Sigmoid colon (tissue), 7 donors: ENCODE measurements around the gene RHOBTB1. TPM values are rescaled to one million over a fixed set of nuclear protein-coding genes. Genes with fewer than 3 reads are reported as not detected.

ENCODE experiments used
- DNase-seq: peaks from one replicate; pipeline ENCODE4 v3.0.0-alpha.2; 2019
- H3K27ac ChIP-seq, 4 donors: fragments of 200-600 bp; sonication (generic); one replicate each; pipeline ENCODE4 v1.5.1; 2016 to 2019; ENCODE audit warnings: mild to moderate bottlenecking in 1 of 4
- H3K27me3 ChIP-seq, 3 donors: fragments of 200-600 bp; sonication (generic); one replicate each; pipeline ENCODE4 v1.5.1; 2019; ENCODE audit warnings: mild to moderate bottlenecking in 1 of 3
- H3K36me3 ChIP-seq, 4 donors: fragments of 200-600 bp; sonication (generic); one replicate each; pipeline ENCODE4 v1.5.1; 2016 to 2019
- H3K4me1 ChIP-seq, 4 donors: fragments of 200-600 bp; sonication (generic); one replicate each; pipeline ENCODE4 v1.5.1; 2017 to 2019
- H3K4me3 ChIP-seq, 4 donors: fragments of 200-600 bp; sonication (generic); one replicate each; pipeline ENCODE4 v1.5.1; 2017 to 2019; ENCODE audit warnings: mild to moderate bottlenecking in 2 of 4, moderate library complexity in 1 of 4
- H3K9me3 ChIP-seq, 4 donors: fragments of 200-600 bp in 3 of 4; sonication (generic) in 3 of 4; one replicate each; pipeline versions ENCODE4 v1.5.1 to v1.6.1; 2013 to 2019
- EP300 ChIP-seq, 4 donors: sonication (generic); formaldehyde crosslinking; IDR thresholded peaks; one replicate each; pipeline ENCODE4 v1.6.1; 2017; ENCODE audit warnings: antibody characterized with exemption in 4 of 4
- POLR2A ChIP-seq, 2 donors: fragments of 450-650 bp; IDR thresholded peaks; one replicate each; pipeline ENCODE4 v1.6.1; 2016; ENCODE audit warnings: antibody characterized with exemption in 2 of 2, mild to moderate bottlenecking in 2 of 2, moderate library complexity in 2 of 2
- POLR2AphosphoS5 ChIP-seq, 4 donors: sonication (generic); formaldehyde crosslinking; IDR thresholded peaks; one replicate each; pipeline ENCODE4 v1.6.1; 2017; ENCODE audit warnings: antibody characterized with exemption in 4 of 4
- WGBS, 2 donors: extraction: QIAGEN DNeasy Blood & Tissue Kit; methylation state at CpG; one replicate each; pipeline ENCODE4 v1.1.7; 2013; 5-methylcytosine and 5-hydroxymethylcytosine counted together
- intact Hi-C: fragments of 100-400 bp; cut with DNase I; formaldehyde crosslinking; loops from one replicate; pipeline ENCODE4 v1.15.1; 2023
- polyA plus RNA-seq, 3 donors: library from polyadenylated mRNA; stranded (reverse); fragments of 200-250 nt; gene quantifications; one replicate each; pipeline ENCODE4 v1.2.3, GENCODE V29; 2013
- total RNA-seq, 4 donors: library from RNA; depleted of rRNA; stranded (reverse); fragments of >200 nt; gene quantifications; one replicate each; pipeline ENCODE4 v1.1.0, GENCODE V29; 2016
- TF ChIP-seq, protein P1 (sequence below), 4 experiments: fragments of 450-650 bp in 3 of 4; fragments of 200-600 bp in 1 of 4; IDR thresholded peaks; one replicate each; pipeline ENCODE4 v1.5.1; 2016 to 2019; ENCODE audit warnings: antibody characterized with exemption in 4 of 4, mild to moderate bottlenecking in 3 of 4, moderate library complexity in 2 of 4
- donor health status: healthy with polysubstance abuse.
- donor health status: Bipolar disorder and iron deficiency.
- donor health status: healthy.

Gene RHOBTB1
- total and polyA plus RNA-seq, 7 donors, result 3.3 to 25.5 (median 8.6) TPM

DNA sequence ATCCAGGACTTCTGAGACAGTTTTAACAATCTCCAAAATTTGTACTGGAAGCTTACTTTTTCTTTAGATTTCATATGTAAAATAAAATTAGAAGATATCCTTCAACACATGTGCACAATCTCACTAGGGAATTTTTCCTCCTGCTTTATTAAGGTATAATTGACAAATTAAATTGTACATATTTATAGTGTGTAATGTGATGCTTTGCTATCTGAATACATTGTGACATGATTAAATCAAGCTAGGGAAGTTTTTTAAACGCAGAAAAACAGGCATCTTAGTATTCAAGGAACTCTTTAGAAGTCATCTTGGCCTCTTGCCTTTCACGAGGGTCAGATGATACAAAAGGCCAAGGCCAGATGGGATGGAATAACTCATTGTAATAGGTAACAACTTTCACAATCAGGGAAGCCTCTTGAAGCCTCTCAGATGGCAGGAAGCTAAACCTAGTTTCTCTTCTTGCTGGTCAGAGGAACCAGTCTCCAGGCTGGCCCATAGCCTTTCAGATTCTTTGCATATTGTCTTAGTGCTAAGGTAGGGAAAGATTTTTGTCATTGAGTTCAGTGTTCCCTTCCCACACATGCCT, 78.7 kb downstream of the RHOBTB1 start:
- no peaks in the 10 kb centered on the region for H3K27me3 ChIP-seq
- TF ChIP-seq EP300 (IDR thresholded peaks at IDR 0.05) (no peak), POLR2A (IDR thresholded peaks at IDR 0.05) (no peak), POLR2AphosphoS5 (IDR thresholded peaks at IDR 0.05) (no peak)
- TF ChIP-seq, protein P1, sequence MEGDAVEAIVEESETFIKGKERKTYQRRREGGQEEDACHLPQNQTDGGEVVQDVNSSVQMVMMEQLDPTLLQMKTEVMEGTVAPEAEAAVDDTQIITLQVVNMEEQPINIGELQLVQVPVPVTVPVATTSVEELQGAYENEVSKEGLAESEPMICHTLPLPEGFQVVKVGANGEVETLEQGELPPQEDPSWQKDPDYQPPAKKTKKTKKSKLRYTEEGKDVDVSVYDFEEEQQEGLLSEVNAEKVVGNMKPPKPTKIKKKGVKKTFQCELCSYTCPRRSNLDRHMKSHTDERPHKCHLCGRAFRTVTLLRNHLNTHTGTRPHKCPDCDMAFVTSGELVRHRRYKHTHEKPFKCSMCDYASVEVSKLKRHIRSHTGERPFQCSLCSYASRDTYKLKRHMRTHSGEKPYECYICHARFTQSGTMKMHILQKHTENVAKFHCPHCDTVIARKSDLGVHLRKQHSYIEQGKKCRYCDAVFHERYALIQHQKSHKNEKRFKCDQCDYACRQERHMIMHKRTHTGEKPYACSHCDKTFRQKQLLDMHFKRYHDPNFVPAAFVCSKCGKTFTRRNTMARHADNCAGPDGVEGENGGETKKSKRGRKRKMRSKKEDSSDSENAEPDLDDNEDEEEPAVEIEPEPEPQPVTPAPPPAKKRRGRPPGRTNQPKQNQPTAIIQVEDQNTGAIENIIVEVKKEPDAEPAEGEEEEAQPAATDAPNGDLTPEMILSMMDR (IDR thresholded peaks at IDR 0.05), result no peak
- no peaks in the 10 kb centered on the region for H3K4me1 ChIP-seq
- WGBS, 2 donors, result 61 to 71% methylated on average over 2 of the region's 2 CpGs
- no peaks in the 10 kb centered on the region for H3K9me3 ChIP-seq
- DNase-seq, result no peak
- H3K4me3 ChIP-seq, result no peak overlapping the region
- no peak overlapping the region for H3K27ac ChIP-seq
- intact Hi-C loops, result no loop called here
- peaks cover 0 to 8% (median 2%) of the 10 kb centered on the region in 4 donors for H3K36me3 ChIP-seq

DNA sequence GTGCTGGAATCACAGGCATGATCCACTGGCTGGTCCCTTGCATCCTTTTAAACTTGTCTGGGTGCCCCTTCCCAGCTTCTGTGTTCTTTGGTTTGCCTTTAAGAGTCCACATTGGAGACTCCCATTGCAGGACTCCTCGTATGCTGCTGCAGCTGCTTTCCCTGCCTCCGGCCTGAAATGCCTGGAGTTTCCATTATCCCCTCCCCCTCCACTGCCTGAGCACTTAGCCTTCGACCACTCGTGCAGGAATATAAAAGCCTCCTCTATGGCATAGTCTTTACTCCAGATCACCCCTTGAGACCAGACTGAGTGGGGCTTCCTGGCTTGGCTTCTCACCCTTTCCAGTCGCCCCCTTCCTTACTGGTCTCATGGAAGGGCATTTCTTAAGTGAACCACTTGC, 80.2 kb downstream of the RHOBTB1 start:
- TF ChIP-seq POLR2AphosphoS5 (IDR thresholded peaks at IDR 0.05), result no peak
- TF ChIP-seq, protein P1 (IDR thresholded peaks at IDR 0.05), result no peak
- TF ChIP-seq POLR2A (IDR thresholded peaks at IDR 0.05), result no peak
- TF ChIP-seq EP300 (IDR thresholded peaks at IDR 0.05), result no peak
- no peak for DNase-seq
- no peaks in the 10 kb centered on the region for H3K27me3 ChIP-seq
- intact Hi-C loops, result no loop called here
- H3K36me3 ChIP-seq, result no peaks in the 10 kb centered on the region
- no peak overlapping the region for H3K27ac ChIP-seq
- WGBS, 2 donors, result 79 to 89% methylated on average over 5 of the region's 5 CpGs
- no peak overlapping the region for H3K4me3 ChIP-seq
- H3K9me3 ChIP-seq, result no peaks in the 10 kb centered on the region
- no peaks in the 10 kb centered on the region for H3K4me1 ChIP-seq

DNA sequence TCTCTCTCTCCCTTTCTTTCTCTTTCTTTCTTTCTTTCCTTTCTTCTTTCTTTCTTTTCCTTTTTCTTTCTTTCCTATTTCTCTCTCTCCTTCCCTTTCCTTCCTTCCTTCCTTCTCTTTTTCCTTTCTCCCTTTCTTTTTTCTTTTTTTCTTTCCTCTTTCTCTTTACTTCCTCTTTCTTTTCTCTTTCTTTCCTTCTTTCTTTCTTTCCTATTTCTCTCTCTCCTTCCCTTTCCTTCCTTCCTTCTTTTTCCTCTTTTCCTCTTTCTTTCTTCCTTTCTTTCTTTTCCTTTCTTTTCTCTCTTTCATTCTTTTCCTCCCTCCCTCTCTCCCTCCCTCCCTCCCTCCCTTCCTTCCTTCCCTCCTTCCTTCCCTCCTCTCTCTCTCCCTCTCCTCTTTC, 81.5 kb downstream of the RHOBTB1 start:
- intact Hi-C loops, result no loop called here
- H3K27me3 ChIP-seq, result no peaks in the 10 kb centered on the region
- H3K4me1 ChIP-seq, result no peaks in the 10 kb centered on the region
- no peak overlapping the region for H3K27ac ChIP-seq
- H3K36me3 ChIP-seq, result no peaks in the 10 kb centered on the region
- TF ChIP-seq POLR2AphosphoS5 (IDR thresholded peaks at IDR 0.05), result no peak
- no peak for TF ChIP-seq EP300 (IDR thresholded peaks at IDR 0.05)
- no peak for TF ChIP-seq POLR2A (IDR thresholded peaks at IDR 0.05)
- TF ChIP-seq, protein P1 (IDR thresholded peaks at IDR 0.05), result no peak
- no peak overlapping the region for H3K4me3 ChIP-seq
- DNase-seq, result no peak
- H3K9me3 ChIP-seq, result no peaks in the 10 kb centered on the region

DNA sequence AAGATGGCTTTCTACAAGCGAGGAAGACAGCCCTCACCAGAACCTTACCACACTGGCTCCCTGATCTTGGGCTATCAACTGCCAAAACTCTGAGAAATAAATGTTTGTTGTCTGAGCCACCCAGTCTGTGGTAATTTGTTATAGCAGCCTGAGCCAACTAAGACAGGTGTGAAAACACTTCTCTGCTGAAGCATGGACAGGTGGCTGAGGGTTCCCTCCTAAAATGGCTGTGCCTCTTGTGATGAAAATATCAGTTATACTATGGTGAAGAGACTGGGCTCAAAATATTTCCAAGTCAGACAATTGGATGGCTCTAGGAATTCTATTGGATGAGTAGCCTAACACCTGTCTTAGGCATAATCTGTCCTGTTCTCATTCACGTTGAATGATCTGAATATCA, 87.6 kb downstream of the RHOBTB1 start:
- 92 to 94% methylated on average over 2 of the region's 2 CpGs for WGBS, 2 donors
- TF ChIP-seq EP300 (IDR thresholded peaks at IDR 0.05) (no peak), POLR2AphosphoS5 (IDR thresholded peaks at IDR 0.05) (no peak), POLR2A (IDR thresholded peaks at IDR 0.05) (no peak)
- TF ChIP-seq, protein P1 (IDR thresholded peaks at IDR 0.05), result no peak
- no peak for DNase-seq
- Histone ChIP-seq H3K4me3 (no peak overlapping the region), H3K27me3 (no peaks in the 10 kb centered on the region), H3K27ac (no peak overlapping the region), H3K9me3 (no peaks in the 10 kb centered on the region), H3K4me1 (no peaks in the 10 kb centered on the region), H3K36me3 (no peaks in the 10 kb centered on the region)
- intact Hi-C loops, result no loop called here

DNA sequence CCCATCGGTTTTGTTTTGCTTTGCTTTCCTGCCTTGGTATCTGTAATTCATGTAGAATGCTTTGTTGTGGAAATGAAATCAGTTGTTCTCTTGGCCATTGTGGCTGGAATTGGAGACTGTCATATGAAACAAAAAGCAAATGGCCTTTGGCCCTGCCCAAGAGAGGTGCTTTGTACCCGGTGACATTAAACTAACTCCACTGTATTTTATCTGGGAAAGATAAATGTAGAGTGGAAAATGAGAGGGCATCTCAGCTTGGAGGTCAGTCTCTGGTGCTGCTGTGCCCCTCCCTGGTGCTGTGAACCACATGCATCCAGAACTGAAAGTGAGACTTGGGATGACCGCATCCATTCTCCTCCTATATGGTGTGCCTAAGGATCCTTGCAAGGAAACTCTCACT, 90.3 kb downstream of the RHOBTB1 start:
- 94 to 95% methylated on average over 3 of the region's 3 CpGs for WGBS, 2 donors
- no peaks in the 10 kb centered on the region for H3K27me3 ChIP-seq

More for the DNA sequence above, 90.3 kb downstream of the RHOBTB1 start:
- Histone ChIP-seq H3K4me1 (peaks cover 0 to under 1% (median 0%) of the 10 kb centered on the region in 4 donors), H3K27ac (no peak overlapping the region), H3K9me3 (no peaks in the 10 kb centered on the region), H3K36me3 (no peaks in the 10 kb centered on the region), H3K4me3 (no peak overlapping the region)
- DNase-seq, result no peak
- TF ChIP-seq POLR2A (IDR thresholded peaks at IDR 0.05), result no peak
- TF ChIP-seq EP300 (IDR thresholded peaks at IDR 0.05), result no peak
- TF ChIP-seq, protein P1 (IDR thresholded peaks at IDR 0.05), result no peak
- TF ChIP-seq POLR2AphosphoS5 (IDR thresholded peaks at IDR 0.05), result no peak
- intact Hi-C loops, result no loop called here
